ENCODE measurements around the gene CNEP1R1. TPM values are rescaled to one million over a fixed set of nuclear protein-coding genes. Genes with fewer than 3 reads are reported as not detected.

The CNEP1R1 gene
- total and polyA plus RNA-seq, 9 of the 15 experiments (the other 6 are each of a cell fraction or from before 2014, with no cell fraction given), result 7.6 to 20.1 (median 10.6) TPM

DNA sequence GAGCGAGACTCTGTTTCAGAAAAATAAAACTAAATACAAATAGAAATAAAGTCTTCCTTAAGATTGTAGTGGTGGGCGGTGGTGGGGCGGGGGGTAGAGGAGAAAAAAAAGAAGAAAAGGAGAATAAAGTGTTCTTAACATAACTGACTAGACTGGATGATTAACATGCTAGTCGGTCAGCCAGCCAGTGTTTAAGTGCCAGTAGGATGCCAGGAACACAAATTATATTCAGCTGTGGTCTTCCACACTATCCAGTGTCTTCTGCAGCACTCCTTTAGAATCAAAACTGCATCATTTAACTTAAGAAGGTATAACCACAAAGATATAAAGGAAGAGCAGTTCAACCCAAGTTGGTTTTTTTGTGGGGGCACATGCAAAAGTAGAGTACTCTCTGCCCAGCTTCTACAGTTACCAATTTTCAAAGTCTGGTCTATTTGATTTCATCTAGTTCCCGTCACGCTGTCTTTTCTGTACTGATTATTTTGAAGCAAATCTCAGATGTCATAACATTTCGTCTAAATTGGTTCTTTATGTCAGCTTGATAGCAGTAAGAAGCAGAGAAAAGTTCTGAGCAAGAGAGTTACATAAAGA is 56.5 kb downstream of the CNEP1R1 start (continued):
- TF ChIP-seq, protein P1, sequence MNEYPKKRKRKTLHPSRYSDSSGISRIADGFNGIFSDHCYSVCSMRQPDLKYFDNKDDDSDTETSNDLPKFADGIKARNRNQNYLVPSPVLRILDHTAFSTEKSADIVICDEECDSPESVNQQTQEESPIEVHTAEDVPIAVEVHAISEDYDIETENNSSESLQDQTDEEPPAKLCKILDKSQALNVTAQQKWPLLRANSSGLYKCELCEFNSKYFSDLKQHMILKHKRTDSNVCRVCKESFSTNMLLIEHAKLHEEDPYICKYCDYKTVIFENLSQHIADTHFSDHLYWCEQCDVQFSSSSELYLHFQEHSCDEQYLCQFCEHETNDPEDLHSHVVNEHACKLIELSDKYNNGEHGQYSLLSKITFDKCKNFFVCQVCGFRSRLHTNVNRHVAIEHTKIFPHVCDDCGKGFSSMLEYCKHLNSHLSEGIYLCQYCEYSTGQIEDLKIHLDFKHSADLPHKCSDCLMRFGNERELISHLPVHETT (CRISPR knock-in tag; conservative IDR thresholded peaks at IDR 0.05 in 1 of 2, IDR thresholded peaks at IDR 0.05 in 1 of 2), result no peak

DNA sequence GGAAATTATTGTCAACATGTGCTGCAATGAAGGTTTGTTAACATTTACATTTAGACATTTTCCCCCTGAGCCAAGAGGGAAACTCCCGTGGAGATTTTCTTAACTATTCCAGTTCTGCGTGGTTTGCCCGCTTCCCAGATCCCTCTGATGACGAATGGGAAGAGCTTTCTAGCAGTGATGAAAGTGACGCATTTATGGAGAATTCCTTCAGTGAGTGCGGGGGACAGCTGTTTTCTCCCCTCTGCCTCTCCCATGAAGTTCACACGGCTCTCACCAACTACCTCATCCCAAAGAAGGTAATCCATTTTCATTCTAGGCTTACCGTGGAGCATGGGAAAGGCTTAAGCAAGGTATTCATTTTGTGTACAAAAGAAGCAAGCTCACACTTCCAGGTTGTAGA is 59.0 kb downstream of the CNEP1R1 start:
- ATAC-seq (no peak), DNase-seq (ENCODE audit: extremely low read depth in 1 of 4, low spot score in 3 of 4) (no peak), FAIRE-seq (no peak)
- Histone ChIP-seq H3K79me2 (ENCODE audit: control insufficient read depth, insufficient read depth, low read length) (no peaks in the 10 kb centered on the region), H3K36me3 (ENCODE audit: control insufficient read depth, insufficient read depth, low read length) (peaks cover 72% of the 10 kb centered on the region; the same call in 2 of the 3 replicates), H3K9me1 (ENCODE audit: control insufficient read depth, insufficient read depth, low read length) (no peaks in the 10 kb centered on the region), H4K20me1 (replicated peaks; ENCODE audit: control insufficient read depth, insufficient read depth, low read length) (no peaks in the 10 kb centered on the region), H3K4me3 (no peak overlapping the region), H3K9me3 (replicated peaks; ENCODE audit: control insufficient read depth, insufficient read depth, low read depth, low read length) (no peaks in the 10 kb centered on the region), H3K27me3 (ENCODE audit: control insufficient read depth in 2 of 2, insufficient read depth in 2 of 2, low read length in 2 of 2) (no peaks in the 10 kb centered on the region), H3K9ac (ENCODE audit: insufficient read depth in 1 of 2, low read depth in 2 of 2, low read length in 2 of 2) (no peak overlapping the region), H3K4me1 (replicated peaks in 1 of 2; ENCODE audit: control insufficient read depth in 2 of 2, insufficient read depth in 2 of 2, low read length in 2 of 2) (no peaks in the 10 kb centered on the region), H3K4me2 (ENCODE audit: insufficient read depth, low read length) (no peak overlapping the region), H3K27ac (ENCODE audit: extremely low read depth, low read depth, low read length) (no peak overlapping the region), H2AFZ (ENCODE audit: low read depth, low read length) (no peak overlapping the region)
- ChIA-PET POLR2A (interaction anchor here (1.2 kb wide), 1 partner anchor 16 kb away, joined by 3 read pairs; no protein-coding TSS in a partner anchor), CTCF (ENCODE audit: low intra/inter-chr PET ratio) (no interaction called here)
- BruUV-seq (replicated peaks), result no TSS peak
- 89% methylated on average over 8 of the region's 8 CpGs for WGBS (ENCODE audit: insufficient coverage, low coverage, missing lambda C conversion rate)
- no peak for TF ChIP-seq RCOR1 (IDR thresholded peaks at IDR 0.05; ENCODE audit: borderline replicate concordance in 1 of 2, low read depth in 2 of 2, low read length in 2 of 2)
- intact Hi-C loops (cut with micrococcal nuclease), result no loop called here
- in situ Hi-C loops (cut with MboI), result no loop called here
